Measurements from ENCODE around the gene ATRN. TPM values are rescaled to one million over a fixed set of nuclear protein-coding genes. Genes with fewer than 3 reads are reported as not detected.
"Not testable (repeated sequence)": the region's sequence is repeated elsewhere in the genome, so short reads cannot be mapped to it uniquely, and the experiment has no call there.

The ATRN gene
- total RNA-seq, 6 donors from 2014 or later = 13.6 to 39.5 (median 27.0) TPM

GRCh38 chr20:3521852-3522740 lies 51.3 kb downstream of the ATRN start:
- TF ChIP-seq CTCF (IDR thresholded peaks at IDR 0.05) (no peak), POLR2AphosphoS5 (IDR thresholded peaks at IDR 0.05) (no peak), EP300 (IDR thresholded peaks at IDR 0.05) (no peak), POLR2A (IDR thresholded peaks at IDR 0.05) (no peak)
- H3K27me3 ChIP-seq = no peaks in the 10 kb centered on the region
- H3K9me3 ChIP-seq = no peaks in the 10 kb centered on the region
- no peak overlapping the region for H3K4me3 ChIP-seq
- DNase-seq = no peak
- WGBS, 2 donors = 90 to 93% methylated on average over 2 to 5 of the region's 5 CpGs
- no peaks in the 10 kb centered on the region for H3K36me3 ChIP-seq
- H3K4me1 ChIP-seq = no peaks in the 10 kb centered on the region
- ATAC-seq (ENCODE audit: low FRiP score in 2 of 2) = no peak
- no peak overlapping the region for H3K27ac ChIP-seq

GRCh38 chr20:3524696-3525095 lies 53.9 kb downstream of the ATRN start:
- 93 to 96% methylated on average over 5 of the region's 5 CpGs for WGBS, 2 donors

GRCh38 chr20:3532089-3532615 lies 61.3 kb downstream of the ATRN start:
- Histone ChIP-seq H3K27ac (no peak overlapping the region), H3K27me3 (no peaks in the 10 kb centered on the region), H3K36me3 (peaks cover 0 to 8% (median 2%) of the 10 kb centered on the region in 4 donors), H3K4me3 (no peak overlapping the region), H3K9me3 (no peaks in the 10 kb centered on the region), H3K4me1 (no peaks in the 10 kb centered on the region)
- TF ChIP-seq EP300 (IDR thresholded peaks at IDR 0.05) (no peak), CTCF (IDR thresholded peaks at IDR 0.05) (no peak), POLR2A (IDR thresholded peaks at IDR 0.05) (no peak), POLR2AphosphoS5 (IDR thresholded peaks at IDR 0.05) (no peak)
- WGBS, 2 donors = 89 to 93% methylated on average over 3 of the region's 3 CpGs
- no peak for DNase-seq
- ATAC-seq (ENCODE audit: low FRiP score in 2 of 2) = no peak

More at GRCh38 chr20:3524696-3525095, 53.9 kb downstream of the ATRN start:
- H3K27ac ChIP-seq; H3K4me3 ChIP-seq; H3K36me3 ChIP-seq; H3K4me1 ChIP-seq; ATAC-seq (ENCODE audit: low FRiP score in 2 of 2); DNase-seq; H3K9me3 ChIP-seq; H3K27me3 ChIP-seq: not testable (repeated sequence)

- DNase-seq; H3K4me3 ChIP-seq; H3K27me3 ChIP-seq; ATAC-seq (ENCODE audit: low FRiP score in 2 of 2); H3K36me3 ChIP-seq; H3K27ac ChIP-seq; H3K9me3 ChIP-seq; H3K4me1 ChIP-seq: not testable (repeated sequence)
- 88 to 100% methylated on average over 1 of the region's 1 CpG for WGBS, 2 donors
Observed at GRCh38 chr20:3537733-3538132, 66.9 kb downstream of the ATRN start.

GRCh38 chr20:3539311-3540107 lies 68.7 kb downstream of the ATRN start:
- no peak for TF ChIP-seq POLR2AphosphoS5 (IDR thresholded peaks at IDR 0.05)
- TF ChIP-seq EP300 (IDR thresholded peaks at IDR 0.05) = no peak
- ATAC-seq (ENCODE audit: low FRiP score in 2 of 2) (no peak), DNase-seq (no peak)
- no peak overlapping the region for H3K4me3 ChIP-seq
- WGBS, 2 donors = 48 to 54% methylated on average over 3 of the region's 3 CpGs
- no peak overlapping the region for H3K27ac ChIP-seq
- H3K27me3 ChIP-seq = no peaks in the 10 kb centered on the region
- H3K36me3 ChIP-seq = peaks cover 0 to 8% (median 2%) of the 10 kb centered on the region in 4 donors
- H3K4me1 ChIP-seq = peaks cover 0 to 5% (median 2%) of the 10 kb centered on the region in 4 donors
- no peaks in the 10 kb centered on the region for H3K9me3 ChIP-seq
